HepG2 (cell line): ENCODE results near the gene ADCY9. TPM values are rescaled to one million over a fixed set of nuclear protein-coding genes. Genes with fewer than 3 reads are reported as not detected.

ENCODE experiments used
- ATAC-seq: fragments of 200-7000 bp; cut with Tn5 transposase; 3 replicates; pipeline ENCODE4 v1.9.1; 2020; ENCODE audit warnings: mild to moderate bottlenecking, moderate library complexity
- BruUV-seq: library from RNA; stranded (reverse); fragments of 400-500 nt; replicated peaks from 2 replicates; lab custom pipeline; 2021; lab: Mats Ljungman, UMichigan
- CTCF ChIA-PET: fragments of 300-600 bp; formaldehyde crosslinking; extraction: SDS; loops from one replicate; lab custom pipeline; 2021; ENCODE audit warnings: low total read pairs, inconsistent platforms, low intra/inter-chr PET ratio; lab: Yijun Ruan, JAX
- POLR2A ChIA-PET: fragments of 350-600 bp; sonication (Branson Sonifier 250); formaldehyde crosslinking; loops from one replicate; lab custom pipeline; 2020; ENCODE audit warnings: antibody characterized with exemption, inconsistent platforms; lab: Yijun Ruan, JAX
- DNase-seq: peaks from one replicate; pipeline ENCODE4 v3.0.0-alpha.2; 2015; ENCODE audit warnings: low spot score
- FAIRE-seq: peaks from 3 replicates; lab custom pipeline; 2011; peaks lifted over from hg19 to GRCh38; lab: Jason Lieb, UNC
- H2AFZ ChIP-seq: one replicate; pipeline ENCODE4 v1.6.1; 2011; ENCODE audit warnings: low read length, inconsistent platforms
- H3K27ac ChIP-seq: fragments of 300-600 bp; 3 replicates; pipeline ENCODE4 v1.8.0; 2011; ENCODE audit warnings: mixed run types, mild to moderate bottlenecking, mixed read lengths, low read length, inconsistent platforms; ENCODE audit not compliant: insufficient read depth; ENCODE audit errors: extremely low read length
- H3K27me3 ChIP-seq, 2 experiments: fragments of 200-600 bp in 1 of 2; 2 replicates in 1 of 2; 3 replicates in 1 of 2; pipeline versions ENCODE4 v1.6.0 to v1.8.0; 2011; ENCODE audit warnings: low read length in 2 of 2, mild to moderate bottlenecking in 2 of 2, moderate library complexity in 2 of 2, inconsistent platforms in 1 of 2; ENCODE audit not compliant: insufficient read depth in 2 of 2, control insufficient read depth in 1 of 2
- H3K36me3 ChIP-seq, 2 experiments: fragments of 200-600 bp in 1 of 2; replicated peaks in 1 of 2; 2 replicates in 1 of 2; 3 replicates in 1 of 2; pipeline versions ENCODE4 v1.5.1 to v1.8.0; 2011; ENCODE audit warnings: low read length in 2 of 2, inconsistent platforms in 1 of 2; ENCODE audit not compliant: insufficient read depth in 2 of 2, control insufficient read depth in 1 of 2
- H3K4me1 ChIP-seq: 2 replicates; pipeline ENCODE4 v1.5.1; 2012; ENCODE audit warnings: low read length, inconsistent platforms; ENCODE audit not compliant: insufficient read depth
- H3K4me2 ChIP-seq: 2 replicates; pipeline ENCODE4 v1.6.0; 2011; ENCODE audit warnings: low read depth, low read length, inconsistent platforms
- H3K4me3 ChIP-seq, 3 experiments: fragments of 200-600 bp in 1 of 3; sonication (generic), shearing (Covaris generic) in 1 of 3; replicated peaks in 1 of 3; 2 replicates each; pipeline ENCODE4 v1.5.1; 2011 to 2016; ENCODE audit warnings: low read length in 3 of 3, inconsistent platforms in 2 of 3, low read depth in 2 of 3, mild to moderate bottlenecking in 2 of 3, control low read depth in 1 of 3, mixed read lengths in 1 of 3; ENCODE audit not compliant: insufficient read depth in 1 of 3
- H3K79me2 ChIP-seq: one replicate; pipeline ENCODE4 v1.6.1; 2011; ENCODE audit warnings: low read length, inconsistent platforms; ENCODE audit not compliant: insufficient read depth
- H3K9ac ChIP-seq: 2 replicates; pipeline ENCODE4 v1.6.0; 2011; ENCODE audit warnings: mild to moderate bottlenecking, low read depth, low read length, inconsistent platforms; ENCODE audit not compliant: insufficient read depth
- H3K9me3 ChIP-seq: 2 replicates; pipeline ENCODE4 v1.5.1; 2012; ENCODE audit warnings: mild to moderate bottlenecking, low read length
- H4K20me1 ChIP-seq: 2 replicates; pipeline ENCODE4 v1.6.0; 2011; ENCODE audit warnings: inconsistent platforms, mild to moderate bottlenecking, low read length, moderate library complexity; ENCODE audit not compliant: insufficient read depth
- CREB1 ChIP-seq, 2 experiments: fragments of 450-650 bp in 1 of 2; IDR thresholded peaks; 2 replicates each; pipeline ENCODE4 v1.6.1; 2016 to 2017; ENCODE audit warnings: control low read depth in 1 of 2, mild to moderate bottlenecking in 1 of 2, missing compliant biosample characterization in 1 of 2, missing genetic modification characterization in 1 of 2
- DNMT1 ChIP-seq: sonication (generic); formaldehyde crosslinking; IDR thresholded peaks from 2 replicates; pipeline ENCODE4 v1.5.1; 2020; ENCODE audit warnings: mild to moderate bottlenecking, missing genetic modification reagents
- PHF8 ChIP-seq: sonication (generic); formaldehyde crosslinking; IDR thresholded peaks from 2 replicates; pipeline ENCODE4 v1.5.0; 2020; ENCODE audit warnings: missing genetic modification reagents
- POGZ ChIP-seq: sonication (generic); formaldehyde crosslinking; IDR thresholded peaks from 2 replicates; pipeline ENCODE4 v1.4.0; 2020; ENCODE audit warnings: mild to moderate bottlenecking, missing genetic modification reagents
- SCMH1 ChIP-seq: sonication (generic); formaldehyde crosslinking; IDR thresholded peaks from 2 replicates; pipeline ENCODE4 v1.9.0; 2021; ENCODE audit warnings: missing genetic modification reagents, mild to moderate bottlenecking, borderline replicate concordance
- SIN3A ChIP-seq: IDR thresholded peaks from 2 replicates; pipeline ENCODE4 v1.6.1; 2011; ENCODE audit warnings: low read depth, mild to moderate bottlenecking, control low read depth, low read length, borderline replicate concordance
- SNAPC5 ChIP-seq: sonication (generic); formaldehyde crosslinking; IDR thresholded peaks from 2 replicates; pipeline ENCODE4 v1.8.1; 2023; ENCODE audit warnings: mild to moderate bottlenecking, missing genetic modification reagents, borderline replicate concordance
- TFE3 ChIP-seq: IDR thresholded peaks from 2 replicates; pipeline ENCODE4 v1.6.1; 2016
- XBP1 ChIP-seq: sonication (generic); formaldehyde crosslinking; IDR thresholded peaks from 2 replicates; pipeline ENCODE4 v1.5.0; 2020; ENCODE audit warnings: missing genetic modification reagents
- ZBTB7B ChIP-seq: sonication (generic); formaldehyde crosslinking; IDR thresholded peaks from 2 replicates; pipeline ENCODE4 v1.4.0; 2020; ENCODE audit warnings: missing genetic modification reagents
- ZNF574 ChIP-seq: sonication (generic); formaldehyde crosslinking; IDR thresholded peaks from 2 replicates; pipeline ENCODE4 v1.4.0; 2020; ENCODE audit warnings: missing genetic modification reagents
- WGBS: methylation state at CpG from one replicate; pipeline ENCODE4 v1.1.6; 2017; ENCODE audit warnings: low lambda C conversion rate; 5-methylcytosine and 5-hydroxymethylcytosine counted together
- in situ Hi-C: cut with HindIII; loops from 2 replicates; pipeline ENCODE4 v1.10.0; 2017; ENCODE audit warnings: low pct_unique_long_range_greater_than_20kb; ENCODE audit not compliant: extremely low pct_ligation_motif_present
- intact Hi-C: fragments of 100-400 bp; cut with micrococcal nuclease; formaldehyde crosslinking; loops from one replicate; pipeline ENCODE4 v1.10.0; 2022; ENCODE audit not compliant: unreplicated experiment
- polyA plus RNA-seq, 8 experiments: library from polyadenylated mRNA; depleted of rRNA in 3 of 8; stranded (reverse) in 7 of 8; unstranded in 1 of 8; fragments of >200 nt; fragmentation: Illumina TruSeq in 4 of 8; extraction: Trizol in 4 of 8; gene quantifications; 2 replicates each; pipeline versions ENCODE4 v1.2.1 to v1.2.3, GENCODE V29; 2011 to 2016; ENCODE audit warnings: low read depth in 4 of 8, missing spikeins in 1 of 8, mixed read lengths in 1 of 8; ENCODE audit not compliant: insufficient read depth in 1 of 8
- total RNA-seq, 5 experiments: library from RNA; depleted of rRNA; stranded (reverse); fragments of >200 nt; fragmentation: Illumina TruSeq; extraction: Trizol; gene quantifications; 2 replicates each; pipeline ENCODE4 v1.2.3, GENCODE V29; 2016; ENCODE audit warnings: low read depth in 1 of 5
- TF ChIP-seq, protein P1 (sequence below): IDR thresholded peaks from 2 replicates; pipeline ENCODE4 v1.4.0; 2020; ENCODE audit warnings: mild to moderate bottlenecking, missing genetic modification reagents

The ADCY9 gene
- total and polyA plus RNA-seq, 2 of the 13 experiments (the other 11 are each of a cell fraction or from before 2014, with no cell fraction given) = 11.2 to 13.9 TPM

DNA sequence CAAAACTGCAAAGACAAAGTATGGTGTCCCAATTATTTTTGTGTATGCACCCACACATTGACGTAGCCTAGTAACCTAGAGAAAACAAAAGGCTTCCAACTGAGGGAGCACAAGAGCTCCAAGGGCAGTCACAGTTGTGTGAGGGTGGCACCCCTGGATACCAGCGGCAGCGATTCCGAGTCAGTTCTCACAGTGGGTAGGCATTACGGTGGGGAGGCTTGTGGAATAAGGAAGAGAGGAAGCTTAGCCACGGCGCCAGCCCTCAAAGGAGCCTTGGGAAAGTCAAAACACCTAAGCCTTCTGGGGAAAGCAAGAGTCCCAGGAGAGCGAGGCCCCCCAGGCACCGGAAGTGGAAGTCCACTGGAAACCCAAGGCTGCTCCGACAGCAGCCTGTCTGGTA lies 31.0 kb upstream of the ADCY9 start:
- BruUV-seq = no TSS peak
- H3K27ac ChIP-seq = no peak overlapping the region
- CTCF ChIA-PET = no interaction called here
- no peak overlapping the region for H3K9ac ChIP-seq
- WGBS = 73% methylated on average over 10 of the region's 10 CpGs
- TF ChIP-seq TFE3 (CRISPR knock-in tag) (no peak), SIN3A (no peak), SCMH1 (CRISPR knock-in tag) (no peak), XBP1 (CRISPR knock-in tag) (no peak), ZBTB7B (CRISPR knock-in tag) (no peak), ZNF574 (CRISPR knock-in tag) (no peak), SNAPC5 (CRISPR knock-in tag) (no peak), POGZ (CRISPR knock-in tag) (no peak), DNMT1 (no peak), CREB1 (IDR thresholded peaks at IDR 0.05) (no peak), CREB1 (CRISPR knock-in tag; IDR thresholded peaks at IDR 0.05) (no peak), PHF8 (no peak)
- TF ChIP-seq, protein P1, sequence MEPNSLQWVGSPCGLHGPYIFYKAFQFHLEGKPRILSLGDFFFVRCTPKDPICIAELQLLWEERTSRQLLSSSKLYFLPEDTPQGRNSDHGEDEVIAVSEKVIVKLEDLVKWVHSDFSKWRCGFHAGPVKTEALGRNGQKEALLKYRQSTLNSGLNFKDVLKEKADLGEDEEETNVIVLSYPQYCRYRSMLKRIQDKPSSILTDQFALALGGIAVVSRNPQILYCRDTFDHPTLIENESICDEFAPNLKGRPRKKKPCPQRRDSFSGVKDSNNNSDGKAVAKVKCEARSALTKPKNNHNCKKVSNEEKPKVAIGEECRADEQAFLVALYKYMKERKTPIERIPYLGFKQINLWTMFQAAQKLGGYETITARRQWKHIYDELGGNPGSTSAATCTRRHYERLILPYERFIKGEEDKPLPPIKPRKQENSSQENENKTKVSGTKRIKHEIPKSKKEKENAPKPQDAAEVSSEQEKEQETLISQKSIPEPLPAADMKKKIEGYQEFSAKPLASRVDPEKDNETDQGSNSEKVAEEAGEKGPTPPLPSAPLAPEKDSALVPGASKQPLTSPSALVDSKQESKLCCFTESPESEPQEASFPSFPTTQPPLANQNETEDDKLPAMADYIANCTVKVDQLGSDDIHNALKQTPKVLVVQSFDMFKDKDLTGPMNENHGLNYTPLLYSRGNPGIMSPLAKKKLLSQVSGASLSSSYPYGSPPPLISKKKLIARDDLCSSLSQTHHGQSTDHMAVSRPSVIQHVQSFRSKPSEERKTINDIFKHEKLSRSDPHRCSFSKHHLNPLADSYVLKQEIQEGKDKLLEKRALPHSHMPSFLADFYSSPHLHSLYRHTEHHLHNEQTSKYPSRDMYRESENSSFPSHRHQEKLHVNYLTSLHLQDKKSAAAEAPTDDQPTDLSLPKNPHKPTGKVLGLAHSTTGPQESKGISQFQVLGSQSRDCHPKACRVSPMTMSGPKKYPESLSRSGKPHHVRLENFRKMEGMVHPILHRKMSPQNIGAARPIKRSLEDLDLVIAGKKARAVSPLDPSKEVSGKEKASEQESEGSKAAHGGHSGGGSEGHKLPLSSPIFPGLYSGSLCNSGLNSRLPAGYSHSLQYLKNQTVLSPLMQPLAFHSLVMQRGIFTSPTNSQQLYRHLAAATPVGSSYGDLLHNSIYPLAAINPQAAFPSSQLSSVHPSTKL = no peak
- FAIRE-seq = no peak
- no peaks in the 10 kb centered on the region for H3K36me3 ChIP-seq
- H3K27me3 ChIP-seq = no peaks in the 10 kb centered on the region
- in situ Hi-C loops = no loop called here
- H3K4me2 ChIP-seq = no peak overlapping the region
- H3K79me2 ChIP-seq = no peaks in the 10 kb centered on the region
- H3K4me3 ChIP-seq = no peak overlapping the region
- intact Hi-C loops = no loop called here
- peaks cover 15% of the 10 kb centered on the region for H3K4me1 ChIP-seq
- DNase-seq = no peak
- no peaks in the 10 kb centered on the region for H3K9me3 ChIP-seq
- POLR2A ChIA-PET = no interaction called here
- H2AFZ ChIP-seq = no peak overlapping the region
- no peaks in the 10 kb centered on the region for H4K20me1 ChIP-seq
- no peak for ATAC-seq
